GM21737 (cell line): ENCODE results near the gene BCAP29.

Experiments
- ATAC-seq: cut with Tn5 transposase; IDR thresholded peaks from one replicate; pipeline ENCODE4 v1.9.1; 2021; ENCODE audit warnings: mild to moderate bottlenecking, moderate library complexity; ENCODE audit not compliant: unreplicated experiment

BCAP29 gene

GRCh38 chr7:107661865-107662379 lies 81.9 kb downstream of the BCAP29 start:
- no peak for ATAC-seq

GRCh38 chr7:107663196-107663595 lies 83.2 kb downstream of the BCAP29 start:
- ATAC-seq = no peak

GRCh38 chr7:107666790-107667189 lies 86.7 kb downstream of the BCAP29 start:
- ATAC-seq = no peak

- ATAC-seq = no peak
Observed at GRCh38 chr7:107667341-107667740, 87.3 kb downstream of the BCAP29 start.

- no peak for ATAC-seq
Observed at GRCh38 chr7:107668296-107668695, 88.2 kb downstream of the BCAP29 start.
